Measurements from ENCODE around the gene CFAP119.

CFAP119 gene

DNA sequence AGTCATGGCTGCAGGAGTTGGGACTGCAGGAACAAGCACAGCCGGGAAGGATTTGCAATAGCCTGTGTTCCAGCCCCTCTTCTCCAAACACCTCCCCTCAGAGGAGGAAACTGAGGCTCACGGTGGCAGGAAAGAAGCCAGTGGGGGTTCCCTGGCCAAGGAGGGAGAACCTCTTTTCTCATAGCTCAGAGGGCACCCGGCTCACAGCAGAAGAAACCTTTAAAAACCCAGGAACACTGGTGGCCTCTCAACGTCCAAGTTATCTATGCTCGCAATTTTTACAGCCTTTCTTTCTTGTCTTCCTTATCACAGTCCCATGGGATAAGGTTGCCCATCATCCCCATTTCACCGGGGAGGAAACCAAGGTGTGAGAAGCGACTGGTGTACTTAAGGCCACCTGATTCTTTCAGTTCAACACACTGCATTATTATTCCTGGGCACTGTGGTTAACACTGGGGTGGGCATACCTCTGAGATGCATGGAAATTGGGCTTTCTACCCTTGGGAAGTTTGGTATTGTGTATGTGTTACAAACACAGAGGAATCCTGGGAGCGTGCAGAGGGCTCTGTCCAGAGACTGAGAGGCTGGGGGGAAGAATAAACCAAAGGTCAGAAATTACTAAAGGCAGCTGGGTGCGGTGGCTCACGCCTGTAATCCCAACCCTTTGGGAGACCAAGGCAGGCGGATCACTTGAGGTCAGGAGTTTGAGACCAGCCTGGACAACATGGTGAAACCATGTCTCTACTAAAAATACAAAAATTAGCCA lies 25.9 kb upstream of the CFAP119 start:
- H3K36me3 ChIP-seq (ENCODE audit: control insufficient read depth, insufficient read depth, low read length): peaks cover 27% of the 10 kb centered on the region
- no peaks in the 10 kb centered on the region for H3K9me3 ChIP-seq (ENCODE audit: control insufficient read depth, low read length)
- H3K4me3 ChIP-seq (ENCODE audit: extremely low read depth, insufficient read depth, low read length, poor library complexity, severe bottlenecking): peak overlapping the region; percentile 80
- H3K4me1 ChIP-seq (ENCODE audit: control insufficient read depth, insufficient read depth, low read length, poor library complexity, severe bottlenecking): peaks cover 6% of the 10 kb centered on the region
- H3K27ac ChIP-seq (ENCODE audit: low read depth, low read length, severe bottlenecking): peak overlapping the region; percentile 71
- 64 to 75% methylated on average over 8 of the region's 11 CpGs for WGBS, 2 experiments (ENCODE audit: insufficient coverage in 2 of 2)

DNA sequence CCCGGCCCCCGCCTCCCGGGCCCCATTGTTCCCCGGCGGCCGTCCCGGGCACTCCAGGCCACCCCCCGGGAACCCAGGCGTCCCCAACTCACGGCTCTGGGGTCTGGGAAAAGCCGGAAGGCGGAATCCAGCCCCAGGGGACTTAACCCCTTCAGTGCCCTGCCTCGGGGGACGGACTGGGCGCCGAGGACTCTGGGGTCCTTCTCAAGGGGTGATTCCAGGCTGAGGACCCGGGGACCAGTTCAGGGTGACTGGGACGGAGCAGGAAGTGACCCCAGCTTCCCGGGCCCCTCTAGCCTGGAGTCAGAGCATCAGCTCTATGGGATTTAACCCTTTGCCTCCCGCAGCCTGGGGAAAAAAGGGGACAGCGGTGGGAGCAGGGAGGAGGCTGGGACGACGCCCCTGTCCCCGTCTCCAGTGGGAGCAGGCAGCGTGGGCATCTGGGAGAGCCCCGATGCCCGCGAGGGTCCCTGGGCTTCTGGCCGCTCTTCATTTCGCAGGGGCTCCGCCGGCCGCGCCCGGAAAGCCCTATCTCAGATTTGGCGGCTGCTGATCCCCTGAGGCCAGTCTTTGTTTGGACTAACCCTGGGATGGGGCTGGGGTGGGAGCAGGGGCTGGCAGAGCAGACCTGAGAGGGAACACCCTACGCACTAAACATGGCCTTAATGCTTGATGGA lies 25.2 kb upstream of the CFAP119 start, which contains the start of gene ZNF629:
Gene ZNF629 (minus strand): TSS at position 270 of the 677 bp plus-strand sequence. CDS start 2,723 bp downstream, outside the sequence.
- Histone ChIP-seq H3K4me1 (ENCODE audit: control insufficient read depth, insufficient read depth, low read length, poor library complexity, severe bottlenecking) (peaks cover 6% of the 10 kb centered on the region), H3K36me3 (ENCODE audit: control insufficient read depth, insufficient read depth, low read length) (peaks cover 34% of the 10 kb centered on the region), H3K4me3 (ENCODE audit: extremely low read depth, insufficient read depth, low read length, poor library complexity, severe bottlenecking) (peak within 1 kb of the TSS; percentile 80), H3K9me3 (ENCODE audit: control insufficient read depth, low read length) (no peaks in the 10 kb centered on the region), H3K27ac (ENCODE audit: low read depth, low read length, severe bottlenecking) (peak within 1 kb of the TSS; percentile 71)
- 1 to 2% methylated on average over 28 to 31 of the region's 37 CpGs for WGBS, 2 experiments (ENCODE audit: insufficient coverage in 2 of 2)

DNA sequence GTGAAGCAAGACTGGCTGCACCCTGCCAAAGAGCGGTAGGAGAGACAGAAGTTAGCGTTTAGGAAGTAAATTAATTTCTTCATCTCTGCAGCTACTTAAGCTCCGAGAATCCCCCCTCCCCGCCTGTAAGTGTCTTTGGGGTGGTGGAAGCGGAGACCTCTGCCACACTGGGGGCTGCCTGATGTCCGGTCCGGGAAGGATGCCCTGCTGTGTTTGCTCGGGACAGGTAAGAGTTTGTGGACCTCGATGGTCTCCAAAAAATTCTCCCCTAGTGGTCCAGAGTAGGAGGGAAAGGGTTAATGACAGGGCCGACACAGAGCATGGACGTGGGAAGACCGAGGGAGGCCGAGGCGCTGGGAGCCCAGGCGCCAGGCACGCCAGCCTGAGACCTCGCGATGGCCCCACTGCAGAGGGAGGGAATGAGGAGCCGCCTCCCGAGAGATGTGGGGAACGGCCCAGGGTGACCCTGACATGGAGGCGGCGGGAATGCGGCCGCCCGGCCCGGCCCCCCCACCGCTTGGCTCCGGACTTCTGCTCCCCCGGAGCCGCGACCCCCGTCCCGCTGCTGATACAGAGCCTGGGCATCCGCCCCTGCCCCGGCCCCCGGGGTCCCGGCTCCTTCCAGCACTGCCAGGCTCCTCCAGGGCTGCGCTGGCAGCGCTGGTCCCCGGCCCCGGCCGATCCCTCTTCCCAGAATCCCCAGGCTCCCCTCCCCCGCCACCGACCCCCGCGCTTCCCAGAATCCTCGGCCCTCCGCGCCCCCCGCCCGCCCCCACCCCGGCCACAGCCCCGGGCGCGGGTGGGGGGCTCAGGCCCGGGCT lies 24.5 kb upstream of the CFAP119 start:
- Histone ChIP-seq H3K9me3 (ENCODE audit: control insufficient read depth, low read length) (no peaks in the 10 kb centered on the region), H3K4me3 (ENCODE audit: extremely low read depth, insufficient read depth, low read length, poor library complexity, severe bottlenecking) (peak overlapping the region; percentile 80), H3K36me3 (ENCODE audit: control insufficient read depth, insufficient read depth, low read length) (peaks cover 42% of the 10 kb centered on the region), H3K4me1 (ENCODE audit: control insufficient read depth, insufficient read depth, low read length, poor library complexity, severe bottlenecking) (peaks cover 6% of the 10 kb centered on the region), H3K27ac (ENCODE audit: low read depth, low read length, severe bottlenecking) (peak overlapping the region; percentile 71)
- WGBS, 2 experiments (ENCODE audit: insufficient coverage in 2 of 2): 3 to 4% methylated on average over 23 to 42 of the region's 57 CpGs

DNA sequence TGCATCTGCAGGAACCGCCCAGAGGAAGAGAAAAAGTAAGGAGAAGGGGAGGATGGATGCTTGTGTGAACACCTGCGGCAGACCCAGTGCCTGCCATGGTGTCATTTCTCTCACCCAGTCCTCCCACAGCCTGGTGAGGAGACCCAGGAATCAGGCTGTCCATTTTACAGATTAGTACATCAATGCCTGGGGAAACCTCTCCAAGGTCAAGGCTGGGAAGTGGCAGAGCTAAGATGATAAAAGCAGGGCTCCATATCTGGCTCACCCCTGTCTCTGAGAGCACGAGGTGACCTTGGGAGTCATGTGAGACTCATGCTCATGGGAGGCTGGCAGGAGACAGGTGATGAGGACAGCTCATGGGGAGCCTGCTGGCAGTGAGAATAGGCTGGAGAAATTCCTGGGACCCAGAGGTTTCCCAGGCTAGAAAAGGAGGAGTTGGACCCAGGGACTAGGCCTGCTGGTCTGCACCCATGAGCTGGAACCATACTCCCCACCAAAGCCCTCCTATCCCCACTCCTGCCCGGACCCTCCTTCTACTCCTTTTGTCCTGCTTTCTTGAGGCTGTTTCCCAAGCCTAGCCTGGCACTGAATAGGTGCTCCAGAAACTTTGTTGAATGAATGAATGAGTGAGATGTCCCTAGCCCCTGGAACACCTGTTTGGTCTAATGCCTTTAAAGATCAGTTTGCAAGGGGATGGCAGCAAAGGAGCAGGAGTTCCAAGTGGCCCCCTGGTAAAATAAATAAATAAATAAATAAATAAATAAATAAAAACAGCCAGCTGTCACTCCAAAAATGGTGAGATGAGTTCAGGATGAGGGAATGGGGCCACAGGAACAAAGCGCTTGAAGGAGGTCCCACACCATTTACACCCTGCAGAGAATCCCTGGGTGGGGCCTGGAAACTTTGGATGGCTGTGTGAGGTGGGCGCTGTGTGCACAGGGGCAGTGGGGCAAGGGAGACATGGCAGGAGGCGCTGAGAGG lies 23.6 kb upstream of the CFAP119 start:
- peaks cover 48% of the 10 kb centered on the region for H3K36me3 ChIP-seq (ENCODE audit: control insufficient read depth, insufficient read depth, low read length)
- H3K9me3 ChIP-seq (ENCODE audit: control insufficient read depth, low read length): no peaks in the 10 kb centered on the region
- peak overlapping the region; percentile 80 for H3K4me3 ChIP-seq (ENCODE audit: extremely low read depth, insufficient read depth, low read length, poor library complexity, severe bottlenecking)
- no peak overlapping the region for H3K27ac ChIP-seq (ENCODE audit: low read depth, low read length, severe bottlenecking)
- WGBS, 2 experiments (ENCODE audit: insufficient coverage in 2 of 2): 91% methylated on average over 4 to 6 of the region's 7 CpGs
- peaks cover 6% of the 10 kb centered on the region for H3K4me1 ChIP-seq (ENCODE audit: control insufficient read depth, insufficient read depth, low read length, poor library complexity, severe bottlenecking)

DNA sequence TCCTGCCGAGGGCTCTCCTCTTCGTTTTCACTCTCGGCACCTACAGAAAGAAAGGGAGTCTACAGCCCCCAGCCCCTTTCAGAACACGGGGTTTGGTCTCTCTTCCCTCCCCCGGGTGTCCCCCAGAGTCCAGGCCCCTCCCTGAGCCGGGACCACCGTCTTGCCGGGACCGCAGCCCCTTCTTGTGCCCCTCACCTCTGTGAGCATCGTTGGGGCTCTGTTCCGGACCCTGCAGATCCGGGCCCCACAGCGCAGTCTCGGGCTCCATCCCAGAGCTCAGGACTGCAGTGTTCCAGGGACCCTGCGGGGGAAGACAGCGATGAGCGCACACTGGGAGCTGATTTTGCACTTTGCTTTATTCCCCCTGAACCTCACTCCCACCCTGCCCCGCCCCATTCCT lies 22.4 kb upstream of the CFAP119 start:
- Histone ChIP-seq H3K4me1 (ENCODE audit: control insufficient read depth, insufficient read depth, low read length, poor library complexity, severe bottlenecking) (peaks cover 6% of the 10 kb centered on the region), H3K27ac (ENCODE audit: low read depth, low read length, severe bottlenecking) (no peak overlapping the region), H3K36me3 (ENCODE audit: control insufficient read depth, insufficient read depth, low read length) (peaks cover 60% of the 10 kb centered on the region), H3K9me3 (ENCODE audit: control insufficient read depth, low read length) (no peaks in the 10 kb centered on the region), H3K4me3 (ENCODE audit: extremely low read depth, insufficient read depth, low read length, poor library complexity, severe bottlenecking) (no peak overlapping the region)
- 94 to 96% methylated on average over 13 to 15 of the region's 18 CpGs for WGBS, 2 experiments (ENCODE audit: insufficient coverage in 2 of 2)

DNA sequence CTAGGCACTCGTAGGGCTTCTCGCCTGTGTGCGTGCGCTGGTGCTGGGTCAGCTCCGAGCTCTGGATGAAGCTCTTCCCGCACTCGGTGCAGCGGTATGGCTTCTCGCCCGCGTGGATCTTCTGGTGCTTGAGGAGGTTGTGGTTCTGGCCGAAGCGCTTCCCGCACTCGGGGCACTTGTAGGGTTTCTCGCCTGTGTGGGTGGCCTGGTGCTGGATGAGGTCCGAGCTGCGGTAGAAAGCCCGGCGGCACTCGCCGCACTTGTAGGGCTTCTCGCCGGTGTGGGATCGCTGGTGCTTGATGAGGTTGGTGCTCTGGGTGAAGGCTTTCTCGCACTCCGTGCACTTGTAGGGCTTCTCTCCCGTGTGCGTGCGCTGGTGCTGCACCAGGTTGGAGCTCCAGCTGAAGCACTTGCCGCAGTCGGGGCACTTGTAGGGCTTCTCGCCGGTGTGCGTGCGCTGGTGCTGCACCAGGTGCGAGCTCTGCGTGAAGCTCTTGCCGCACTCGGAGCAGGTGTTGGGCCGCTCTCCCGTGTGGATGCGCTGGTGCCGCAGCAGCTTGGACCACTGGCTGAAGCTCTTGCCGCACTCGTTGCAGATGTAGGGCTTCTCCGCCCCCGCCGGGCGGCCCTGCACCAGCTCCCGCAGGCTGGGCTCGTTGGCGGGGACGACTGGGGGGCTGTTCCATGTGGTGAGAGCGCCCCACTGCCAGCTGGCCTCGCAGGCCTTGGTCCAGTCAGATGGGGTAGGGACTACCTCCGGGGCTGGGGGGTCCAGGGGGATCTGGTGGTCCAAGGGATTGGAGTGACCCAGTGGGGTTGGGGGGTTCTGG lies 21.6 kb upstream of the CFAP119 start:
- Histone ChIP-seq H3K4me3 (ENCODE audit: extremely low read depth, insufficient read depth, low read length, poor library complexity, severe bottlenecking) (no peak overlapping the region), H3K36me3 (ENCODE audit: control insufficient read depth, insufficient read depth, low read length) (peaks cover 63% of the 10 kb centered on the region), H3K4me1 (ENCODE audit: control insufficient read depth, insufficient read depth, low read length, poor library complexity, severe bottlenecking) (peaks cover 6% of the 10 kb centered on the region), H3K27ac (ENCODE audit: low read depth, low read length, severe bottlenecking) (no peak overlapping the region), H3K9me3 (ENCODE audit: control insufficient read depth, low read length) (no peaks in the 10 kb centered on the region)
- 97 to 98% methylated on average over 48 to 54 of the region's 57 CpGs for WGBS, 2 experiments (ENCODE audit: insufficient coverage in 2 of 2)

DNA sequence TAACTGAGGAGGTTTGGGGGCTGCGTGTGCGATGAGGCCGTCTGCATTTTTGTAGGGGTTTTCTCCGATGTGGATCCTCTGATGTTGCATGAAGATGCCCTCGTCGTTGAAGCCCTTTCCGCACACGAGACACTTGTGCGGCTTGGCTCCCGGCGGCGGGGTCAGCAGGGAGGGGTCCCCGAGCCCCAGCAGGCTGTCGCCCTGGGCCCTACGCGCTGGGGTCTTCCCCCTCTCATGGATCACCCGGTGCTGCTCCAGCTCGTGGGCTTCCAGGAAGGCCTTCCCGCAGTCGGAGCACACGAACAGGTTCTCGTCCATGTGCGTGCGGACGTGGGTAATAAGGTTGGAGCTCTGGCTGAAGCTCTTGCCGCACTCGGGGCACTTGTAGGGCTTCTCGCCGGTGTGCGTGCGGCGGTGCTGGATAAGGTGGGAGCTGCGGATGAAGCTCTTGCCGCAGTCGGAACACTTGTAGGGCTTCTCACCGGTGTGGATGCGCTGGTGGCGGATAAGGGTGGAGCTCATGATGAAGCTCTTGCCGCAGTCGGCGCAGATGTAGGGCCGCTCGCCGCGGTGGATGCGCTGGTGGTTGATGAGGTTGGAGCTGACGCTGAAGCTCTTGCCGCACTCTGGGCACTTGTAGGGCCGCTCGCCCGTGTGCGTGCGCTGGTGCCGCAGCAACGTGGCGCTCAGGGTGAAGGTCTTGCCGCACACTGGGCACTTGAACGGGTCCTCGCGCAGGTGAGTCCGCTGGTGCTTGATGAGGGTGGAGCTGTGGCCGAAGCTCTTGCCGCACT lies 20.8 kb upstream of the CFAP119 start:
- H3K4me1 ChIP-seq (ENCODE audit: control insufficient read depth, insufficient read depth, low read length, poor library complexity, severe bottlenecking): peaks cover 6% of the 10 kb centered on the region
- peaks cover 63% of the 10 kb centered on the region for H3K36me3 ChIP-seq (ENCODE audit: control insufficient read depth, insufficient read depth, low read length)
- H3K4me3 ChIP-seq (ENCODE audit: extremely low read depth, insufficient read depth, low read length, poor library complexity, severe bottlenecking): no peak overlapping the region
- WGBS, 2 experiments (ENCODE audit: insufficient coverage in 2 of 2): 96 to 97% methylated on average over 60 to 63 of the region's 63 CpGs
- H3K27ac ChIP-seq (ENCODE audit: low read depth, low read length, severe bottlenecking): no peak overlapping the region
- no peaks in the 10 kb centered on the region for H3K9me3 ChIP-seq (ENCODE audit: control insufficient read depth, low read length)

DNA sequence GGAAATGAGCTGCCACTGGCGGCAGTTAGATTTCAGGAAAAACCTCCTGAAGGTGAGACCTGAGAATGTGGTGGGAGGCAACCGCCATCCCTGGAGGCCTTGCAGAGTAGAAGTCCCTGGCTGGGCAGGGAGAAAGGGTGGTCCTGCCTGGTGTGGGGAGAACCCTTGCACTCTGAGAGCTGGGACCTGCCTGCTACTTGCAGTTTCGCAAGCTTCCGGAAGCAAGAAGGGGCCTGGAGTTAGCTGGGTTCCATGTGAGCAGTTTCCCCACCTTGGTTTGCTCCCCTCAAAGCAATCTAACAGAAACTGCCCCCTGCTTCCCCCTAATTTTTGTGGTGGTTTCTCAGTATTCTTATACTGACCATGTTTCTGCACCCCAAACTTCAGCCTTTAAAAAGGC lies 18.7 kb upstream of the CFAP119 start:
- H3K4me1 ChIP-seq (ENCODE audit: control insufficient read depth, insufficient read depth, low read length, poor library complexity, severe bottlenecking): peaks cover 16% of the 10 kb centered on the region
- H3K4me3 ChIP-seq (ENCODE audit: extremely low read depth, insufficient read depth, low read length, poor library complexity, severe bottlenecking): no peak overlapping the region
- H3K9me3 ChIP-seq (ENCODE audit: control insufficient read depth, low read length): no peaks in the 10 kb centered on the region
- 100% methylated on average over 2 of the region's 4 CpGs for WGBS, 2 experiments (ENCODE audit: insufficient coverage in 2 of 2)
- peaks cover 62% of the 10 kb centered on the region for H3K36me3 ChIP-seq (ENCODE audit: control insufficient read depth, insufficient read depth, low read length)
- no peak overlapping the region for H3K27ac ChIP-seq (ENCODE audit: low read depth, low read length, severe bottlenecking)

DNA sequence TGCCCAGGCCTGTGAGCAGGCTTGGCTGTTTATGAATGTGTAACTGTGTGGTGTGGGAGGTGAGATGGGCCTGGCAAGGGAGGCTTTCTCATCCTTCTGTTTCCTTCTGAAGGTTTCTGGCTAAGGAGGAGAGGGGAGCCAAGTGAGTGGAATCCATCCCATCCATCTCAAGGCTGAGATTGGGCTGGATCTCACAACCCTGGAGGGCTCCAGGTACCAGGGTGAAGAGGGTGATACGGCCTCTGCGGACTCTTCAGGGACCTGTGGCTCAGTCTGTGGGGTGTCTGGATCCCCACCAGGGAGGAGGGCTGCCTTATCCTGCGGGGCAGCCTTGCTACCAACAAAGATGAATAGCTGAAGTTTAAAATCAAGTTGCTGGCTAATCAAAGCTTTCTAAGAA lies 18.2 kb upstream of the CFAP119 start:
- no peak overlapping the region for H3K27ac ChIP-seq (ENCODE audit: low read depth, low read length, severe bottlenecking)
- 97 to 100% methylated on average over 3 of the region's 3 CpGs for WGBS, 2 experiments (ENCODE audit: insufficient coverage in 2 of 2)
- no peak overlapping the region for H3K4me3 ChIP-seq (ENCODE audit: extremely low read depth, insufficient read depth, low read length, poor library complexity, severe bottlenecking)
- H3K9me3 ChIP-seq (ENCODE audit: control insufficient read depth, low read length): no peaks in the 10 kb centered on the region
- H3K4me1 ChIP-seq (ENCODE audit: control insufficient read depth, insufficient read depth, low read length, poor library complexity, severe bottlenecking): peaks cover 13% of the 10 kb centered on the region
- peaks cover 57% of the 10 kb centered on the region for H3K36me3 ChIP-seq (ENCODE audit: control insufficient read depth, insufficient read depth, low read length)

All from mesodermal cell (in vitro differentiated cells).